ENCODE results near the gene PLXNA2.

The PLXNA2 gene

DNA sequence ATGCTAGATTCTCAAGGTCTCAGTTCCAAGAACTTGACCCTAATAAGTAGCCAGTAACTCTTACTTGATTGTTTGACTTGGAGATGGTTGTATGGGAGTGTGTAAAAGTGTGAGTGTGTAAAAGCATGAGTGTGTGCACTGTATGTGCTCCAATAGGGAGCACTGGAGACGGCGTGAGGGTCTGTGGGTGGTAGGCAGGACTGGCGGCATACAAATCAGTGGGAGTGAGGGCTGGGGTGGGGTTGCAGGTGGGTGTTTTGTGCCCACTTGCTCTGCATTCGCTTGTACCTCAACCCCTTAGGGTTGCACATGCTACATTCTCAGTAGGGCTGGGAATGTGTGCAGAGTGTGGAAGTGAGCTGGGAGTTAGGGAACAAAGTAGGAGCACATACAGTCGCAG, 253.7 kb downstream of the PLXNA2 start:
- Histone ChIP-seq H3K4me3 (ENCODE audit: low read depth in 1 of 2, low read length in 2 of 2) (no peak overlapping the region), H3K27me3 (ENCODE audit: low read depth, low read length) (no peaks in the 10 kb centered on the region), H3K27ac (ENCODE audit: low read length) (no peak overlapping the region), H3K36me3 (ENCODE audit: control insufficient read depth in 1 of 2, insufficient read depth in 2 of 2, low read length in 2 of 2) (no peaks in the 10 kb centered on the region), H3K9me3 (ENCODE audit: control insufficient read depth in 1 of 2, low read length in 2 of 2) (no peaks in the 10 kb centered on the region), H3K4me1 (ENCODE audit: control insufficient read depth in 1 of 2, insufficient read depth in 2 of 2, low read length in 2 of 2) (no peaks in the 10 kb centered on the region)

DNA sequence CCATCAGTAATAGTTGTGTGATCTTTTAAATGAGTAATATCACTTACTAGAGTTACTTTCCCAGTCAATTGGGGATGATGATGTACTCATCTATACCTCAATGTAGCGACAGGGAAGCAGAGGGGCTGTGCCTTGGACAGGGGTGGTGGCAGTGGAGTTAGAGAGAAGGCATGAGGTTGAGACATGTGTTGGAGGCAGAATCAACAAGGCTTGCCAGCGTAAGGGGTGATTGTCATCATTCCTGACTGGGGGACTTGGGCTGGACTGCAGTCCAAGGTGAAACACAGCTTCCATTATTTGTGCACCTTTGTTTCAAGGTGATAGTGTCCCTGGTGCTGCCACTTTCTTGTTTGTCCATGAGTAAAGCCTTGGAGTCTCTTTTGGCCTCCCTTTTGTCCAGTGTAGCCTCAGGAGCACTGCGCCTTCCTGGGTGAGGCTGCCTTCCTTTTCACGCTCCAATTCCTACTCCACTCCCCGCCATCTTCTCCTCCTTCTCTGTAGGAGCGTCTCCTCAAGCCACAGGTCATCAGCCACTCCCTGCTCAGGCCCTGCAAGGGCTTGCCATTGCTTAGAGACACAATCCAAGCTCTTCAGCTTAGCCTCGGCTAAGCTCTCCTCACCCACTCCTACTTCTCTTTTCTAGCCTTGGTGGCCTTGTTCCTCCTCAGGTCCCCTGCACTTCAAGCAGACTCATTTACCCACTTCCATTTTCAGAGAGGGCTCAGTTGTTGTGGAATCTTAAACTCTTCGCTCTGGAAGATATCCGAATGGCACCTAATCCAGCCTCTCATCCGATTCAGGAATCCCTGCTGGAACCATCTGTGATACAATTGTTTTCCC, 255.6 kb downstream of the PLXNA2 start:
- Histone ChIP-seq H3K4me3 (ENCODE audit: low read depth in 1 of 2, low read length in 2 of 2) (no peak overlapping the region), H3K9me3 (ENCODE audit: control insufficient read depth in 1 of 2, low read length in 2 of 2) (no peaks in the 10 kb centered on the region), H3K27ac (ENCODE audit: low read length) (no peak overlapping the region), H3K36me3 (ENCODE audit: control insufficient read depth in 1 of 2, insufficient read depth in 2 of 2, low read length in 2 of 2) (no peaks in the 10 kb centered on the region), H3K27me3 (ENCODE audit: low read depth, low read length) (no peaks in the 10 kb centered on the region), H3K4me1 (ENCODE audit: control insufficient read depth in 1 of 2, insufficient read depth in 2 of 2, low read length in 2 of 2) (no peaks in the 10 kb centered on the region)

DNA sequence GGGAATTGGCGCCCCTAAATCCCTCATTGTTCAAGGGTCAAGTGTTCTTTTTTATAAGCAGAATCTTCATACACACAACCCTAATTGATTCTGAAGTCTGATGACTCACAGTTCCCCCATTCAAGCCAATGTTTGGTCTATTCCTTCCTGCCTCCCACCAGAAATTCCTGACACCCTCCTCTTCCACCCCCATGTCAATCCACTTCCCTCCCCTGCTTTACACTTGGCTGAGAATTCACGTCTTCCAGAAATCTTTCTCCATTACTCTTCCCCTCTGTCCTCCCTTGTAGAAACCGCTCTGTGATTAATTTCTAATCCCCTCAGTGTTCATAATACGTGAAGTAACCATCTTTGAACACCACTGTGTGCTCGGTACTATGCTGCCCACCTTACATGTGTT, 257.0 kb downstream of the PLXNA2 start:
- Histone ChIP-seq H3K36me3 (ENCODE audit: control insufficient read depth in 1 of 2, insufficient read depth in 2 of 2, low read length in 2 of 2) (no peaks in the 10 kb centered on the region), H3K27me3 (ENCODE audit: low read depth, low read length) (no peaks in the 10 kb centered on the region), H3K9me3 (ENCODE audit: control insufficient read depth in 1 of 2, low read length in 2 of 2) (no peaks in the 10 kb centered on the region), H3K4me3 (ENCODE audit: low read depth in 1 of 2, low read length in 2 of 2) (no peak overlapping the region), H3K4me1 (ENCODE audit: control insufficient read depth in 1 of 2, insufficient read depth in 2 of 2, low read length in 2 of 2) (no peaks in the 10 kb centered on the region), H3K27ac (ENCODE audit: low read length) (no peak overlapping the region)

DNA sequence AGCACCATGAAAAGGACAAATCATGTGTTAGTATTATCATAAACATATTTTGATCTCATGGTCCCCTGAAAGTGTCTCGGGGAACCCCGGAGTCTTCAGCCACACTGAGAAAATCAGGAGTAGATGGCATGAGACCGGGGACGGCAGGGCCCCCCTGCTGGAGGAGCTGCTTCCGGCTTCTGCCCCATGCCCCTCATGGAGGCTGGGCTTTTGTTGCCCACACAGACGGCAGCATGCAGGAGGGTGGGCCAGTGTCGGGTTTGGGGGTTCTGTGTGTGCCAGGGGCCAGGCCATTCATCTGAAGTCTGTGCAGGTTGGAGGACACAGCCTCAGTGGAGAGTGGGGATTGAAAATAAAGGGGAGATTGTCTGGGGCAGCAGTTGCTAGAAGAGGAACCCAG, 258.2 kb downstream of the PLXNA2 start:
- Histone ChIP-seq H3K9me3 (ENCODE audit: control insufficient read depth in 1 of 2, low read length in 2 of 2) (no peaks in the 10 kb centered on the region), H3K27me3 (ENCODE audit: low read depth, low read length) (no peaks in the 10 kb centered on the region), H3K4me1 (ENCODE audit: control insufficient read depth in 1 of 2, insufficient read depth in 2 of 2, low read length in 2 of 2) (no peaks in the 10 kb centered on the region), H3K27ac (ENCODE audit: low read length) (no peak overlapping the region), H3K4me3 (ENCODE audit: low read depth in 1 of 2, low read length in 2 of 2) (no peak overlapping the region), H3K36me3 (ENCODE audit: control insufficient read depth in 1 of 2, insufficient read depth in 2 of 2, low read length in 2 of 2) (no peaks in the 10 kb centered on the region)

DNA sequence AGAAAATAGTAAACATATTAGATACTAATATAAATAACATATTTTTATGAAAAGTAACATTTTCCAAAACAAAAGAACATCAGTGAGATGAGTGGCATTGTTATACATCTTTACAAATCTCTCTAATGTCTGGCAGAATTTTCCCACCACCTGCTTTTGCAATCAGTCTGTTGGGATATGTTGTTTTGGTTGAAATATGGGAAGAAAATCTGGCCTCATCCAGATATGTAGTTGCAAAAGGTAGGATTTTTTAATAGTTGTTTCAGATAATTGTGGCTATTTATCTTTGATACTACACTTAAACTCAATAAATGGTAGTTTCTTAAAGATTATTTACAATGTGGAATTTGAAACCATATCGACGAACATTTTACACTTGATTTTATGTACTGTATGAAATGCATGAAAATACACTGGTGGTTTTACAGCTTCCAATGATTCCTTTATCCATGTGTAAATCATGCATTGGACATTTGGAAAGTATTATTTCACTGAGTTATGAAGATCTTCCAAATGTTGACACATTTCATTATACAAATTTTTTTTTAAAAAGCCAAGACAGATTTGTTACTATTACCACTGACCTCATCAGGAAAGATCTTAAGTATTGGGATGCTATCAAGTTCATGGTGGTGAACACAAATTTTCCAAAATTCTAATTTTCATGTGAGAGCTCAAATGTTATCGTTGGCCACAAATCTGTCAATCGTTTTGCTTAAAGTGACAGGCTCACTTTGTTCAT, 259.2 kb downstream of the PLXNA2 start:
- no peak overlapping the region for H3K27ac ChIP-seq (ENCODE audit: low read length)
- no peaks in the 10 kb centered on the region for H3K4me1 ChIP-seq (ENCODE audit: control insufficient read depth in 1 of 2, insufficient read depth in 2 of 2, low read length in 2 of 2)
- H3K27me3 ChIP-seq (ENCODE audit: low read depth, low read length) = no peaks in the 10 kb centered on the region
- no peaks in the 10 kb centered on the region for H3K36me3 ChIP-seq (ENCODE audit: control insufficient read depth in 1 of 2, insufficient read depth in 2 of 2, low read length in 2 of 2)
- no peak overlapping the region for H3K4me3 ChIP-seq (ENCODE audit: low read depth in 1 of 2, low read length in 2 of 2)
- H3K9me3 ChIP-seq (ENCODE audit: control insufficient read depth in 1 of 2, low read length in 2 of 2) = no peaks in the 10 kb centered on the region

DNA sequence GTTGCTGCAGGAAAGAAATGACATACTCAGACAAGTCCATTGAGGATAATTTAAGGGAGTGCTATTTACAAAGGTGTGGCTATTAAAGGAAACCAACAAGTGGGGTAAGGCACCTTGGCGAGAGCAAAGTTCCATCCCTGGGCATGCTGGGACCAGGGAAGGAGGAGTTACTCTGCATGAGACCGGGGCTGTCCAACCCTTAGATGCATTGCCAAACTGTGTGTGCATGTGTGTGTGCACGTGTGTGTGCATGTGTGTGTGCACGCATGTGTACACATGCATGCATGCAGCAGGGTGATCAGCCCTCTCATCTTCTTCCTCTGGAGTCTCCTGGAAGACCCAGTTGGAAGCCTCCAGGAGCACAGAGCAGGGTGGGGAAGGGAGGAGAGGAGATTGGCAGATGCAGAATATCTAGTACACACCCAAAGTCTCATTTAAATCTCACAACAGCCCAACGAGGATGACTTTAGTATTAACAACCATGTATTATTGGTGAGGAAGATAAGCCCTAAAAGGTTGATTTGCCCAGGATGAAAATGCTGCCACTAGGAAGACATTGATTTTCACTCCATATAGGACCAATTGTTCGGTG, 261.0 kb downstream of the PLXNA2 start:
- Histone ChIP-seq H3K27me3 (ENCODE audit: low read depth, low read length) (no peaks in the 10 kb centered on the region), H3K4me1 (ENCODE audit: control insufficient read depth in 1 of 2, insufficient read depth in 2 of 2, low read length in 2 of 2) (no peaks in the 10 kb centered on the region), H3K9me3 (ENCODE audit: control insufficient read depth in 1 of 2, low read length in 2 of 2) (no peaks in the 10 kb centered on the region), H3K4me3 (ENCODE audit: low read depth in 1 of 2, low read length in 2 of 2) (no peak overlapping the region), H3K36me3 (ENCODE audit: control insufficient read depth in 1 of 2, insufficient read depth in 2 of 2, low read length in 2 of 2) (no peaks in the 10 kb centered on the region), H3K27ac (ENCODE audit: low read length) (no peak overlapping the region)

DNA sequence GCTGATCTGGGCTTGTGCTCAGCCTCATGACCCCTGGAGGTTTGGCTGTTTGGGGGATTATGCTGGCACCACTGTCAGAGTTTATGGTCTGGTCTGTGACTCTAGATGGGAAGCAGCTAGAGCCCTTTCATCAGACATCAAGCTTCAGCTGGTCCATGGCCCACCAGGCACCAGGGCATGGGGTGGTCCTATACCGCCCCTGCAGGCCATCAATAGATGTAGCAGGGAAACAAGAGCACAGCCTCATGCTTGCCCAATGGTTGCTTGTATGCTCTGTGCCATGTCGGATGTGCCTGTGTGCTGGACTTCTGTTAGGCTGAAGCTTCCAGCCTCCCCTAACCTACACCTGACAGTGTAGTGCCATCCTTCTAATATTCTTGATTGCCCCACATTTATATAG, 262.2 kb downstream of the PLXNA2 start:
- Histone ChIP-seq H3K27ac (ENCODE audit: low read length) (no peak overlapping the region), H3K36me3 (ENCODE audit: control insufficient read depth in 1 of 2, insufficient read depth in 2 of 2, low read length in 2 of 2) (no peaks in the 10 kb centered on the region), H3K27me3 (ENCODE audit: low read depth, low read length) (no peaks in the 10 kb centered on the region), H3K4me1 (ENCODE audit: control insufficient read depth in 1 of 2, insufficient read depth in 2 of 2, low read length in 2 of 2) (no peaks in the 10 kb centered on the region), H3K4me3 (ENCODE audit: low read depth in 1 of 2, low read length in 2 of 2) (no peak overlapping the region), H3K9me3 (ENCODE audit: control insufficient read depth in 1 of 2, low read length in 2 of 2) (no peaks in the 10 kb centered on the region)

DNA sequence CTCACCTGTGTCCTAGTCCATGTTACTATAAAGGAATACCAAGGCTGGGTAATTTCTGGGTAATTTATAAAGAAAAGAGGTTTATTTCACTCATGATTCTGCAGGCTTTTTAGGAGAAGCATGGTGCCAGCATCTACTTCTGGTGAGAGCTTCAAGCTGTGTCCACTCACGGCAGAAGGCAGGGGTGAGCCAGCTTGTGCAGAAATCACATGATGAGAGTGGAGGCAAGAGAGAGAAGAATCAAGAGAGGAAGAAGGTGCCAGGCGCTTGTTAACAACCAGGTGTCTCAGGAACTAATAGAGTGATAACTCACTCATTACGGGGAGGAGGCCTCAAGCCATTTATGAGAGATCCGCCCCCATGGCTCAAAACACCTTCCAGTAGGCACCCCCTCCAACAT, 265.7 kb downstream of the PLXNA2 start:
- Histone ChIP-seq H3K36me3 (ENCODE audit: control insufficient read depth in 1 of 2, insufficient read depth in 2 of 2, low read length in 2 of 2) (no peaks in the 10 kb centered on the region), H3K27ac (ENCODE audit: low read length) (no peak overlapping the region), H3K4me3 (ENCODE audit: low read depth in 1 of 2, low read length in 2 of 2) (no peak overlapping the region), H3K4me1 (ENCODE audit: control insufficient read depth in 1 of 2, insufficient read depth in 2 of 2, low read length in 2 of 2) (no peaks in the 10 kb centered on the region), H3K27me3 (ENCODE audit: low read depth, low read length) (no peaks in the 10 kb centered on the region), H3K9me3 (ENCODE audit: control insufficient read depth in 1 of 2, low read length in 2 of 2) (no peaks in the 10 kb centered on the region)

DNA sequence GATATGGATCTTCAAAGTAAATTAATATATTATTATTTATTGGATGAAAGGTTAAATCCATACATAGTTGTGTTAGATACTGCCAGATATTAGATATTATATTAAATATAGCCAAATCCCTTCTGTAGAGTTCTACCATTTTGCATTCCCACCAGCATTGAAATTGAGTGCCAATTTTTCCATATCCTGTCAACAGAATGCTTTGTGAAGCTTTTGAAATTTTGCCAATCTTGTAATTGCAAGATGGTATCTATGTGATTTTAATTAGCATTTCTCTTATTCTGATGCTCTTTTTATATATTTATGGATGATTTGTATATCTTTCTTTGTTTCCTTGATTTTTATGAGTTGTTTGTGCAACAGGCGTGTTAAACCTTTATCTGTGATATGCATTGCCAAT, 266.3 kb downstream of the PLXNA2 start:
- Histone ChIP-seq H3K36me3 (ENCODE audit: control insufficient read depth in 1 of 2, insufficient read depth in 2 of 2, low read length in 2 of 2) (no peaks in the 10 kb centered on the region), H3K4me1 (ENCODE audit: control insufficient read depth in 1 of 2, insufficient read depth in 2 of 2, low read length in 2 of 2) (no peaks in the 10 kb centered on the region), H3K9me3 (ENCODE audit: control insufficient read depth in 1 of 2, low read length in 2 of 2) (no peaks in the 10 kb centered on the region), H3K4me3 (ENCODE audit: low read depth in 1 of 2, low read length in 2 of 2) (no peak overlapping the region), H3K27me3 (ENCODE audit: low read depth, low read length) (no peaks in the 10 kb centered on the region), H3K27ac (ENCODE audit: low read length) (no peak overlapping the region)

DNA sequence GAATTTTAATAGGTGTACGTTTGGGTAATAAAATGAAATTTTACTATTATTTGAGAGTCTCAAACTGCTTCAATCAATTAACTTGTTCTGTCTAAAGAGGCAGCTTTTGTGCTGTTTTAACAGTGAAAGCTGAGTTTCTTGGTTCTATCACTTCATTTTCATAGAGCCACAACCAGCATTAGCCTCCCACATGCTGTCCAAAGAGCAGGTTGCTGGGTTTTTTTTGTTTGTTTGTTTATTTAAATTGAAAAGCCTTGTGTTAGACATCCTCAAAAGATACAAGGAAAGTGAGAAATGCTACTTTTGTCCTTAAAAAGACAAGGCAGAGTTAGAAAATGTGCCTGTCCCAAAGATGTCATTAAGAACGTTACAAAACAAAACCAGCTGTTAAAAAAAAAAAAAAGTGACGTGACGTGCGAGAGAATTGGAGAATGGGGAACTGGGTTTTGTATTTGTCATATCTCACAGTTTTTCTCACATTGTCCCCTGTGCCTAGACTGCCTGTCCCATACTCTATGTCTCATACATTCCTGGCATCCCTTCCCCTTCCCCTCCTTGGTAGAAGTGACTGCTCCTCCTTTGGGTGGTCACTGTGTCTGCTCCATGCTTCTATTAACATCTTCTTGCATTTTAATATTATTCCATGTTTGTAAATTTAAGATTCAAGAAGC, 270.2 kb downstream of the PLXNA2 start:
- no peaks in the 10 kb centered on the region for H3K36me3 ChIP-seq (ENCODE audit: control insufficient read depth in 1 of 2, insufficient read depth in 2 of 2, low read length in 2 of 2)
- no peaks in the 10 kb centered on the region for H3K27me3 ChIP-seq (ENCODE audit: low read depth, low read length)
- H3K4me3 ChIP-seq (ENCODE audit: low read depth in 1 of 2, low read length in 2 of 2) = no peak overlapping the region
- H3K4me1 ChIP-seq (ENCODE audit: control insufficient read depth in 1 of 2, insufficient read depth in 2 of 2, low read length in 2 of 2) = peaks cover 3 to 9% of the 10 kb centered on the region in 2 donors
- no peak overlapping the region for H3K27ac ChIP-seq (ENCODE audit: low read length)
- no peaks in the 10 kb centered on the region for H3K9me3 ChIP-seq (ENCODE audit: control insufficient read depth in 1 of 2, low read length in 2 of 2)

DNA sequence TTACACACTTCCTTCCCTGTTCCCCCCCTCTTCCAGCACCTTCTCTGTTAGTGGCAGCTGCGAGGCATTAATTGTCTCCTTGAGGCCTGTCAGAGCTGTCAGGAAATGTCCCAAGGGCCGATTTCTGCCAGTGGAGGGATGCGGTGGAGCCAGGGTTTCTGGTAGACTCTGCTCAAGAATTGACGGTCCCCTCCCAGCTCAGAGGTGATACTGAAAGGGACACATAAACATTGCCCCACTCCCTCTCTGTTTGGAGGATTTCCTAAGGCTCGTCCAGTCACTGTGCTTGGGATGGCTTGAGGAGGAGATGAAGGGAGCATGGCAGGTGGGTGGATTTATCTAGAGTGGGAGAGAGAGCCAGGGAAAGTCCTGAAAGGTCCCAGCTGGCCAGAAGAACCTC, 271.8 kb downstream of the PLXNA2 start:
- no peak overlapping the region for H3K4me3 ChIP-seq (ENCODE audit: low read depth in 1 of 2, low read length in 2 of 2)
- no peak overlapping the region for H3K27ac ChIP-seq (ENCODE audit: low read length)
- no peaks in the 10 kb centered on the region for H3K36me3 ChIP-seq (ENCODE audit: control insufficient read depth in 1 of 2, insufficient read depth in 2 of 2, low read length in 2 of 2)
- H3K27me3 ChIP-seq (ENCODE audit: low read depth, low read length) = no peaks in the 10 kb centered on the region
- no peaks in the 10 kb centered on the region for H3K9me3 ChIP-seq (ENCODE audit: control insufficient read depth in 1 of 2, low read length in 2 of 2)
- peaks cover 3 to 9% of the 10 kb centered on the region in 2 donors for H3K4me1 ChIP-seq (ENCODE audit: control insufficient read depth in 1 of 2, insufficient read depth in 2 of 2, low read length in 2 of 2)
